HepG2 (cell line): Measurements from ENCODE around the gene EIF5A. TPM values are rescaled to one million over a fixed set of nuclear protein-coding genes. Genes with fewer than 3 reads are reported as not detected.

ENCODE experiments used
- AKNA ChIP-seq: sonication (generic); formaldehyde crosslinking; IDR thresholded peaks from 2 replicates; pipeline ENCODE4 v1.4.0; 2020; ENCODE audit warnings: missing genetic modification reagents, borderline replicate concordance
- DRAP1 ChIP-seq: IDR thresholded peaks from 2 replicates; pipeline ENCODE4 v1.6.1; 2016; ENCODE audit warnings: missing genetic modification reagents, missing compliant biosample characterization
- GATAD1 ChIP-seq: IDR thresholded peaks from 2 replicates; pipeline ENCODE4 v1.6.1; 2016; ENCODE audit warnings: missing genetic modification reagents, missing compliant biosample characterization
- JUND ChIP-seq: sonication (generic); formaldehyde crosslinking; IDR thresholded peaks from 2 replicates; pipeline ENCODE4 v1.8.0; 2022; ENCODE audit warnings: mild to moderate bottlenecking, missing genetic modification reagents
- PATZ1 ChIP-seq: sonication (generic); formaldehyde crosslinking; IDR thresholded peaks from 2 replicates; pipeline ENCODE4 v1.4.0; 2020; ENCODE audit warnings: missing genetic modification reagents
- RELA ChIP-seq: sonication (generic); formaldehyde crosslinking; IDR thresholded peaks from 2 replicates; pipeline ENCODE4 v1.4.0; 2020; ENCODE audit warnings: missing genetic modification reagents
- RFXAP ChIP-seq: sonication (generic); formaldehyde crosslinking; IDR thresholded peaks from 2 replicates; pipeline ENCODE4 v1.4.0; 2020; ENCODE audit warnings: missing genetic modification reagents, borderline replicate concordance
- THAP11 ChIP-seq: IDR thresholded peaks from 2 replicates; pipeline ENCODE4 v1.6.1; 2016; ENCODE audit warnings: missing biosample characterization, missing genetic modification reagents
- THAP9 ChIP-seq: sonication (generic); formaldehyde crosslinking; IDR thresholded peaks from 2 replicates; pipeline ENCODE4; 2020; ENCODE audit warnings: missing genetic modification reagents, mild to moderate bottlenecking, borderline replicate concordance
- ZBTB14 ChIP-seq: sonication (generic); formaldehyde crosslinking; IDR thresholded peaks from 2 replicates; pipeline ENCODE4 v1.4.0; 2020; ENCODE audit warnings: missing genetic modification reagents
- ZFP91 ChIP-seq: sonication (generic); formaldehyde crosslinking; IDR thresholded peaks from 2 replicates; pipeline ENCODE4 v1.9.0; 2022; ENCODE audit warnings: missing genetic modification reagents, mild to moderate bottlenecking, borderline replicate concordance
- ZNF121 ChIP-seq: sonication (generic); formaldehyde crosslinking; IDR thresholded peaks from 2 replicates; pipeline ENCODE4 v1.5.0; 2020; ENCODE audit warnings: mild to moderate bottlenecking, missing genetic modification reagents
- ZNF326 ChIP-seq: sonication (generic); formaldehyde crosslinking; IDR thresholded peaks from 2 replicates; pipeline ENCODE4 v1.4.0; 2020; ENCODE audit warnings: missing genetic modification reagents, borderline replicate concordance
- ZNF740 ChIP-seq: sonication (generic); formaldehyde crosslinking; IDR thresholded peaks from 2 replicates; pipeline ENCODE4 v1.4.0; 2020; ENCODE audit warnings: missing genetic modification reagents
- polyA plus RNA-seq, 8 experiments: library from polyadenylated mRNA; depleted of rRNA in 3 of 8; stranded (reverse) in 7 of 8; unstranded in 1 of 8; fragments of >200 nt; fragmentation: Illumina TruSeq in 4 of 8; extraction: Trizol in 4 of 8; gene quantifications; 2 replicates each; pipeline versions ENCODE4 v1.2.1 to v1.2.3, GENCODE V29; 2011 to 2016; ENCODE audit warnings: low read depth in 4 of 8, missing spikeins in 1 of 8, mixed read lengths in 1 of 8; ENCODE audit not compliant: insufficient read depth in 1 of 8
- total RNA-seq, 5 experiments: library from RNA; depleted of rRNA; stranded (reverse); fragments of >200 nt; fragmentation: Illumina TruSeq; extraction: Trizol; gene quantifications; 2 replicates each; pipeline ENCODE4 v1.2.3, GENCODE V29; 2016; ENCODE audit warnings: low read depth in 1 of 5

The EIF5A gene
- total and polyA plus RNA-seq, 2 of the 13 experiments (the other 11 are each of a cell fraction or from before 2014, with no cell fraction given) = 319 to 337 TPM

- TF ChIP-seq AKNA (CRISPR knock-in tag) (no peak), RELA (CRISPR knock-in tag) (no peak), THAP11 (CRISPR knock-in tag) (peak; percentile 19; the same call in 1 of the 2 replicates), GATAD1 (CRISPR knock-in tag) (peak; percentile 70; the same call in 1 of the 2 replicates), ZBTB14 (CRISPR knock-in tag) (no peak), DRAP1 (CRISPR knock-in tag) (0 out of 2 replicates have a peak, but pooled peaks have one; percentile 10), THAP9 (no peak), PATZ1 (CRISPR knock-in tag) (peak; percentile 69), JUND (CRISPR knock-in tag) (no peak), ZNF740 (CRISPR knock-in tag) (peak; percentile 93), RFXAP (no peak), ZFP91 (CRISPR knock-in tag) (peak; percentile 16; the same call in 1 of the 2 replicates), ZNF121 (CRISPR knock-in tag) (peak; percentile 83), ZNF326 (CRISPR knock-in tag) (no peak)
Observed at GRCh38 chr17:7308625-7309433, 1.4 kb downstream of the EIF5A start (continued).
